Smooth muscle cell (in vitro differentiated cells): ENCODE data around the gene KCTD4. TPM values are rescaled to one million over a fixed set of nuclear protein-coding genes. Genes with fewer than 3 reads are reported as not detected.

ENCODE experiments used
- DNase-seq: peaks from one replicate; lab custom pipeline; 2025; ENCODE audit not compliant: unreplicated experiment; lab: John Stamatoyannopoulos, UW
- H2AFZ ChIP-seq: fragments of 200-600 bp; sonication (generic); 2 replicates; pipeline ENCODE4 v1.6.0; 2016; ENCODE audit warnings: antibody characterized with exemption, low read depth, mild to moderate bottlenecking
- H3F3A ChIP-seq: fragments of 200-600 bp; sonication (generic); 2 replicates; pipeline ENCODE4 v1.6.0; 2017; ENCODE audit warnings: antibody characterized with exemption, low read depth
- H3K27ac ChIP-seq: fragments of 200-600 bp; sonication (generic); 2 replicates; pipeline ENCODE4 v1.5.1; 2016; ENCODE audit warnings: low read depth, mild to moderate bottlenecking
- H3K27me3 ChIP-seq: fragments of 200-600 bp; sonication (generic); 2 replicates; pipeline ENCODE4 v1.6.1; 2016; ENCODE audit warnings: low read depth, mild to moderate bottlenecking
- H3K36me3 ChIP-seq: fragments of 200-600 bp; sonication (generic); 2 replicates; pipeline ENCODE4 v1.5.1; 2016; ENCODE audit warnings: low read depth
- H3K4me1 ChIP-seq: fragments of 200-600 bp; sonication (generic); 2 replicates; pipeline ENCODE4 v1.5.1; 2016; ENCODE audit warnings: low read depth
- H3K4me2 ChIP-seq: fragments of 200-600 bp; sonication (generic); 2 replicates; pipeline ENCODE4 v1.6.0; 2016; ENCODE audit warnings: mild to moderate bottlenecking
- H3K4me3 ChIP-seq: fragments of 200-600 bp; sonication (generic); 2 replicates; pipeline ENCODE4 v1.5.1; 2016; ENCODE audit warnings: mild to moderate bottlenecking
- H3K79me2 ChIP-seq: fragments of 200-600 bp; sonication (generic); 2 replicates; pipeline ENCODE4 v1.6.0; 2016; ENCODE audit warnings: low read depth, mild to moderate bottlenecking
- H3K9ac ChIP-seq: fragments of 200-600 bp; sonication (generic); 2 replicates; pipeline ENCODE4 v1.6.0; 2016; ENCODE audit warnings: low read depth
- H3K9me3 ChIP-seq: fragments of 200-600 bp; sonication (generic); replicated peaks from 2 replicates; pipeline ENCODE4 v1.5.1; 2016; ENCODE audit warnings: low read depth
- H4K20me1 ChIP-seq: fragments of 200-600 bp; sonication (generic); 2 replicates; pipeline ENCODE4 v1.6.0; 2016; ENCODE audit warnings: low read depth
- CTCF ChIP-seq: fragments of 200-600 bp; sonication (generic); IDR thresholded peaks from 2 replicates; pipeline ENCODE4 v1.5.1; 2017; ENCODE audit warnings: borderline replicate concordance, mild to moderate bottlenecking, antibody characterized with exemption; ENCODE audit not compliant: insufficient read depth, poor library complexity, severe bottlenecking
- WGBS: methylation state at CpG from one replicate; pipeline ENCODE4 v1.1.7; 2016; ENCODE audit warnings: low lambda C conversion rate; 5-methylcytosine and 5-hydroxymethylcytosine counted together
- polyA plus RNA-seq: library from polyadenylated mRNA; unstranded; fragments of >200 nt; fragmentation: Nextera tagmentation; extraction: Ambion mirVana; gene quantifications from 2 replicates; pipeline ENCODE4 v1.2.1, GENCODE V29; 2016
- total RNA-seq: library from RNA; depleted of rRNA; stranded (reverse); fragments of >200 nt; gene quantifications from 2 replicates; pipeline ENCODE4 v1.2.3, GENCODE V29; 2014

The KCTD4 gene
- total and polyA plus RNA-seq, 2 experiments from 2014 or later: not detected

- no peak for DNase-seq
These were observed 27.2 kb upstream of the KCTD4 start for GRCh38 chr13:45228002-45228401.

GRCh38 chr13:45226024-45226423 is 25.2 kb upstream of the KCTD4 start:
- H3K4me2 ChIP-seq: no peak overlapping the region
- H3K4me3 ChIP-seq: no peak overlapping the region
- H3K27ac ChIP-seq: no peak overlapping the region
- no peaks in the 10 kb centered on the region for H3K36me3 ChIP-seq
- H3K9me3 ChIP-seq: no peaks in the 10 kb centered on the region
- H3K9ac ChIP-seq: no peak overlapping the region
- H4K20me1 ChIP-seq: peaks cover 2% of the 10 kb centered on the region
- WGBS: 95% methylated on average over 3 of the region's 3 CpGs
- no peaks in the 10 kb centered on the region for H3F3A ChIP-seq
- no peaks in the 10 kb centered on the region for H3K79me2 ChIP-seq
- TF ChIP-seq CTCF: no peak
- no peak overlapping the region for H2AFZ ChIP-seq
- no peak for DNase-seq
- H3K27me3 ChIP-seq: no peaks in the 10 kb centered on the region
- H3K4me1 ChIP-seq: no peaks in the 10 kb centered on the region

More at GRCh38 chr13:45228002-45228401, 27.2 kb upstream of the KCTD4 start:
- no peak overlapping the region for H3K4me3 ChIP-seq
- no peak overlapping the region for H3K27ac ChIP-seq
- H3K4me2 ChIP-seq: no peak overlapping the region
- no peaks in the 10 kb centered on the region for H3K36me3 ChIP-seq
- H4K20me1 ChIP-seq: peaks cover 2% of the 10 kb centered on the region
- no peaks in the 10 kb centered on the region for H3K9me3 ChIP-seq
- WGBS: 98% methylated on average over 5 of the region's 5 CpGs
- H3K4me1 ChIP-seq: no peaks in the 10 kb centered on the region
- no peak overlapping the region for H3K9ac ChIP-seq
- no peaks in the 10 kb centered on the region for H3K27me3 ChIP-seq
- no peak for TF ChIP-seq CTCF
- H3K79me2 ChIP-seq: no peaks in the 10 kb centered on the region
- no peaks in the 10 kb centered on the region for H3F3A ChIP-seq
- no peak overlapping the region for H2AFZ ChIP-seq

- H2AFZ ChIP-seq: no peak overlapping the region
- H3K9ac ChIP-seq: no peak overlapping the region
- no peaks in the 10 kb centered on the region for H3K4me1 ChIP-seq
- H3K79me2 ChIP-seq: no peaks in the 10 kb centered on the region
- no peaks in the 10 kb centered on the region for H3K36me3 ChIP-seq
- 95% methylated on average over 4 of the region's 4 CpGs for WGBS
- DNase-seq: no peak
- no peak for TF ChIP-seq CTCF
- no peaks in the 10 kb centered on the region for H3F3A ChIP-seq
- H3K9me3 ChIP-seq: no peaks in the 10 kb centered on the region
- no peak overlapping the region for H3K4me3 ChIP-seq
- H3K27ac ChIP-seq: no peak overlapping the region
- H3K27me3 ChIP-seq: no peaks in the 10 kb centered on the region
- no peak overlapping the region for H3K4me2 ChIP-seq
- H4K20me1 ChIP-seq: peaks cover 2% of the 10 kb centered on the region
These were observed 24.5 kb upstream of the KCTD4 start for GRCh38 chr13:45225370-45225769.

GRCh38 chr13:45224176-45224575 is 23.3 kb upstream of the KCTD4 start:
- Histone ChIP-seq H3K36me3 (no peaks in the 10 kb centered on the region), H3K4me3 (no peak overlapping the region), H3K9me3 (no peaks in the 10 kb centered on the region), H3F3A (no peaks in the 10 kb centered on the region), H3K4me1 (no peaks in the 10 kb centered on the region), H4K20me1 (peaks cover 2% of the 10 kb centered on the region), H3K27ac (no peak overlapping the region), H3K4me2 (no peak overlapping the region), H3K27me3 (no peaks in the 10 kb centered on the region), H3K9ac (no peak overlapping the region), H3K79me2 (no peaks in the 10 kb centered on the region), H2AFZ (no peak overlapping the region)
- no peak for DNase-seq
- no peak for TF ChIP-seq CTCF
